IMR-90 (cell line): ENCODE results near the gene DPYSL3. TPM values are rescaled to one million over a fixed set of nuclear protein-coding genes. Genes with fewer than 3 reads are reported as not detected.

Source experiments
- ATAC-seq: fragments of 200-7000 bp; cut with Tn5 transposase; 2 replicates; pipeline ENCODE4 v1.9.1; 2020; ENCODE audit warnings: low read depth, mild to moderate bottlenecking, moderate library complexity
- BruUV-seq: library from RNA; stranded (reverse); fragments of 400-500 nt; replicated peaks from 2 replicates; lab custom pipeline; 2021; lab: Mats Ljungman, UMichigan
- CTCF ChIA-PET: fragments of 300-600 bp; formaldehyde crosslinking; extraction: SDS; loops from one replicate; lab custom pipeline; 2021; ENCODE audit warnings: antibody characterized with exemption; lab: Yijun Ruan, JAX
- POLR2A ChIA-PET: fragments of 300-600 bp; sonication (Branson Sonifier 250); formaldehyde crosslinking; loops from one replicate; lab custom pipeline; 2022; ENCODE audit warnings: antibody characterized with exemption; ENCODE audit not compliant: unreplicated experiment; lab: Charles Lee
- DNase-seq: peaks from one replicate; pipeline ENCODE4 v3.0.0; 2013
- H2AFZ ChIP-seq: replicated peaks from 2 replicates; pipeline ENCODE3; 2013; ENCODE audit warnings: low read length, mild to moderate bottlenecking; ENCODE audit not compliant: poor library complexity
- H2AK5ac ChIP-seq: 2 replicates; pipeline ENCODE4 v1.6.1; 2013; ENCODE audit warnings: low read depth, low read length, inconsistent platforms
- H2AK9ac ChIP-seq: replicated peaks from 2 replicates; pipeline ENCODE3; 2013; ENCODE audit warnings: mild to moderate bottlenecking, low read depth, low read length, moderate library complexity; ENCODE audit not compliant: poor library complexity
- H2BK120ac ChIP-seq: 2 replicates; pipeline ENCODE4 v1.6.1; 2013; ENCODE audit warnings: low read depth, low read length, inconsistent platforms
- H2BK15ac ChIP-seq: 3 replicates; pipeline ENCODE4 v1.6.1; 2013; ENCODE audit warnings: low read depth, low read length, inconsistent platforms
- H2BK20ac ChIP-seq: 2 replicates; pipeline ENCODE4 v1.6.1; 2013; ENCODE audit warnings: low read depth, mild to moderate bottlenecking, inconsistent platforms, low read length, moderate library complexity
- H2BK5ac ChIP-seq: 2 replicates; pipeline ENCODE4 v1.6.1; 2013; ENCODE audit warnings: mild to moderate bottlenecking, low read depth, low read length, inconsistent platforms; ENCODE audit not compliant: poor library complexity, severe bottlenecking
- H3K14ac ChIP-seq: replicated peaks from 2 replicates; pipeline ENCODE4 v1.6.1; 2013; ENCODE audit warnings: low read depth, low read length, inconsistent platforms
- H3K18ac ChIP-seq: 2 replicates; pipeline ENCODE4 v1.6.1; 2013; ENCODE audit warnings: low read depth, low read length, control low read depth
- H3K23ac ChIP-seq: 2 replicates; pipeline ENCODE4 v1.6.1; 2013; ENCODE audit warnings: low read depth, low read length, inconsistent platforms
- H3K27ac ChIP-seq: 2 replicates; pipeline ENCODE4 v1.5.1; 2013; ENCODE audit warnings: mild to moderate bottlenecking, control low read depth, low read length; ENCODE audit not compliant: insufficient read depth
- H3K27me3 ChIP-seq: 2 replicates; pipeline ENCODE4 v1.6.1; 2013; ENCODE audit warnings: low read length; ENCODE audit not compliant: control insufficient read depth, insufficient read depth
- H3K36me3 ChIP-seq: 2 replicates; pipeline ENCODE4 v1.6.1; 2013; ENCODE audit warnings: low read length, mixed read lengths; ENCODE audit not compliant: control insufficient read depth, insufficient read depth
- H3K4ac ChIP-seq: 2 replicates; pipeline ENCODE4 v1.6.1; 2013; ENCODE audit warnings: low read depth, low read length, inconsistent platforms
- H3K4me1 ChIP-seq: 2 replicates; pipeline ENCODE4 v1.6.1; 2013; ENCODE audit warnings: low read length, mixed read lengths; ENCODE audit not compliant: control insufficient read depth, insufficient read depth
- H3K4me2 ChIP-seq: 2 replicates; pipeline ENCODE4 v1.6.1; 2013; ENCODE audit warnings: low read depth, mild to moderate bottlenecking, control low read depth, low read length, moderate library complexity
- H3K4me3 ChIP-seq: 2 replicates; pipeline ENCODE4 v1.5.1; 2013; ENCODE audit warnings: low read depth, mild to moderate bottlenecking, control low read depth, low read length, moderate library complexity; ENCODE audit not compliant: insufficient read depth
- H3K56ac ChIP-seq: 2 replicates; pipeline ENCODE4 v1.6.1; 2013; ENCODE audit warnings: low read length, inconsistent platforms; ENCODE audit not compliant: insufficient read depth; ENCODE audit errors: extremely low read depth
- H3K79me1 ChIP-seq, 2 experiments: 2 replicates each; pipeline ENCODE4 v1.6.1; 2013; ENCODE audit warnings: low read length in 2 of 2, inconsistent platforms in 1 of 2, low read depth in 1 of 2
- H3K9ac ChIP-seq: 2 replicates; pipeline ENCODE4 v1.6.1; 2013; ENCODE audit warnings: low read depth, low read length, control low read depth
- H3K9me1 ChIP-seq: 2 replicates; pipeline ENCODE4 v1.6.1; 2013; ENCODE audit warnings: low read length, inconsistent platforms; ENCODE audit not compliant: insufficient read depth
- H3K9me3 ChIP-seq: 2 replicates; pipeline ENCODE4 v1.6.1; 2013; ENCODE audit warnings: low read length; ENCODE audit not compliant: control insufficient read depth, insufficient read depth
- H4K20me1 ChIP-seq: 2 replicates; pipeline ENCODE4 v1.6.1; 2013; ENCODE audit warnings: low read length, inconsistent platforms; ENCODE audit not compliant: insufficient read depth
- H4K5ac ChIP-seq: 2 replicates; pipeline ENCODE4 v1.6.1; 2013; ENCODE audit warnings: mild to moderate bottlenecking, low read depth, low read length, control low read depth
- H4K8ac ChIP-seq, 2 experiments: 2 replicates each; pipeline ENCODE4 v1.6.1; 2013; ENCODE audit warnings: low read depth in 2 of 2, low read length in 2 of 2, control low read depth in 1 of 2, inconsistent platforms in 1 of 2
- H4K91ac ChIP-seq: 2 replicates; pipeline ENCODE4 v1.6.1; 2013; ENCODE audit warnings: low read depth, low read length, inconsistent platforms; ENCODE audit not compliant: insufficient read depth
- BHLHE40 ChIP-seq: fragments of 150-350 bp; IDR thresholded peaks from 2 replicates; pipeline ENCODE4 v1.6.1; 2016; ENCODE audit warnings: mild to moderate bottlenecking, low read depth, low read length
- CEBPB ChIP-seq: IDR thresholded peaks from 2 replicates; pipeline ENCODE4 v1.6.1; 2012; ENCODE audit warnings: low read depth, low read length, improper control_type of control experiment
- CHD1 ChIP-seq: IDR thresholded peaks from 2 replicates; pipeline ENCODE4 v1.6.1; 2012; ENCODE audit warnings: low read depth, low read length, improper control_type of control experiment
- CTCF ChIP-seq: conservative IDR thresholded peaks from 2 replicates; pipeline ENCODE4 v1.5.1; 2012; ENCODE audit warnings: mild to moderate bottlenecking, low read depth, low read length, improper control_type of control experiment
- ELK1 ChIP-seq: fragments of 150-350 bp; IDR thresholded peaks from 2 replicates; pipeline ENCODE4 v1.6.1; 2016; ENCODE audit warnings: low read depth, mild to moderate bottlenecking, low read length, moderate library complexity, borderline replicate concordance
- FOS ChIP-seq: fragments of 150-350 bp; IDR thresholded peaks from 2 replicates; pipeline ENCODE4 v1.6.1; 2016; ENCODE audit warnings: low read depth, low read length
- MAFK ChIP-seq: IDR thresholded peaks from 2 replicates; pipeline ENCODE4 v1.6.1; 2012; ENCODE audit warnings: low read depth, low read length, improper control_type of control experiment
- MAZ ChIP-seq: IDR thresholded peaks from 2 replicates; pipeline ENCODE4 v1.6.1; 2012; ENCODE audit warnings: low read depth, mild to moderate bottlenecking, low read length, improper control_type of control experiment, moderate library complexity, borderline replicate concordance
- MXI1 ChIP-seq: IDR thresholded peaks from 2 replicates; pipeline ENCODE4 v1.6.1; 2012; ENCODE audit warnings: low read depth, mild to moderate bottlenecking, low read length, moderate library complexity, borderline replicate concordance
- NFE2L2 ChIP-seq: fragments of 150-350 bp; IDR thresholded peaks from 2 replicates; pipeline ENCODE4 v1.6.1; 2016; ENCODE audit warnings: low read depth, mild to moderate bottlenecking, low read length
- POLR2A ChIP-seq: IDR thresholded peaks from 2 replicates; pipeline ENCODE4 v1.6.1; 2012; ENCODE audit warnings: mild to moderate bottlenecking, low read depth, low read length
- RAD21 ChIP-seq: IDR thresholded peaks from 2 replicates; pipeline ENCODE4 v1.6.1; 2012; ENCODE audit warnings: low read length, improper control_type of control experiment
- RCOR1 ChIP-seq: IDR thresholded peaks from 2 replicates; pipeline ENCODE4 v1.6.1; 2012; ENCODE audit warnings: mild to moderate bottlenecking, low read length, improper control_type of control experiment; ENCODE audit not compliant: insufficient replicate concordance
- RFX5 ChIP-seq: IDR thresholded peaks from 2 replicates; pipeline ENCODE4 v1.8.0; 2012; ENCODE audit warnings: low read depth, mild to moderate bottlenecking, low read length, moderate library complexity
- SMC3 ChIP-seq: fragments of 150-350 bp; IDR thresholded peaks from 2 replicates; pipeline ENCODE4 v1.6.1; 2016; ENCODE audit warnings: low read depth, mild to moderate bottlenecking, antibody characterized with exemption, low read length, moderate library complexity
- USF2 ChIP-seq: fragments of 150-350 bp; IDR thresholded peaks from 2 replicates; pipeline ENCODE4 v1.6.1; 2017; ENCODE audit warnings: mild to moderate bottlenecking, antibody characterized with exemption, low read length, low read depth
- WGBS, 2 experiments: methylation state at CpG; one replicate each; pipeline versions ENCODE4 v1.1.5 to v1.1.7; 2013; ENCODE audit warnings: missing lambda C conversion rate in 2 of 2; ENCODE audit not compliant: insufficient read length in 1 of 2; ENCODE audit errors: extremely low coverage in 2 of 2; 5-methylcytosine and 5-hydroxymethylcytosine counted together
- dilution Hi-C: fragments of 300-500 bp; cut with HindIII; formaldehyde crosslinking; loops from one replicate; pipeline ENCODE4 v1.14.3; 2018; ENCODE audit warnings: low sequenced_read_pairs; ENCODE audit not compliant: unreplicated experiment
- in situ Hi-C: fragments of 300-500 bp; cut with MboI; formaldehyde crosslinking; loops from 3 replicates; pipeline ENCODE4 v1.14.3; 2019; ENCODE audit warnings: low sequenced_read_pairs, inconsistent platforms, mixed read lengths
- intact Hi-C: fragments of 100-400 bp; cut with micrococcal nuclease; formaldehyde crosslinking; loops from 2 replicates; pipeline ENCODE4 v1.10.0; 2022
- polyA plus RNA-seq, 3 experiments: library from polyadenylated mRNA; depleted of rRNA; stranded (reverse); fragments of >200 nt; gene quantifications; 2 replicates each; pipeline ENCODE4 v1.2.3, GENCODE V29; 2012; ENCODE audit warnings: low replicate concordance in 1 of 3
- total RNA-seq: library from RNA; depleted of rRNA; stranded (reverse); fragments of >200 nt; gene quantifications from 2 replicates; pipeline ENCODE4 v1.2.3, GENCODE V29; 2012

The DPYSL3 gene
- total and polyA plus RNA-seq, 2 of the 4 experiments (the other 2 are of a cell fraction): 50.2 to 60.9 TPM

- Histone ChIP-seq H3K23ac (no peak overlapping the region), H4K5ac (no peak overlapping the region), H3K36me3 (no peaks in the 10 kb centered on the region), H3K4me2 (no peak overlapping the region), H3K14ac (no peak overlapping the region), H3K27ac (no peak overlapping the region), H3K4me3 (no peak overlapping the region), H3K79me1 (peaks cover 22 to 44% of the 10 kb centered on the region in 2 experiments), H2AK9ac (no peak overlapping the region), H3K9ac (no peak overlapping the region), H3K4me1 (peaks cover 4% of the 10 kb centered on the region), H4K8ac (no peak overlapping the region), H3K4ac (no peak overlapping the region), H2BK15ac (no peak overlapping the region), H3K9me3 (no peaks in the 10 kb centered on the region), H2AFZ (no peak overlapping the region), H3K9me1 (0 out of 2 replicates have a peak, but pooled peaks cover 2% of the 10 kb centered on the region), H2BK120ac (no peak overlapping the region), H3K18ac (no peak overlapping the region), H4K20me1 (0 out of 2 replicates have a peak, but pooled peaks cover 5% of the 10 kb centered on the region), H2AK5ac (no peak overlapping the region), H3K27me3 (no peaks in the 10 kb centered on the region), H3K56ac (no peak overlapping the region), H4K91ac (no peak overlapping the region), H2BK20ac (no peak overlapping the region), H2BK5ac (no peak overlapping the region)
- CTCF ChIA-PET: no interaction called here
- dilution Hi-C loops (no loop called here), intact Hi-C loops (no loop called here), in situ Hi-C loops (no loop called here)
- no peak for TF ChIP-seq BHLHE40
- TF ChIP-seq MXI1: no peak
- TF ChIP-seq ELK1: no peak
- TF ChIP-seq RAD21: no peak
- no peak for TF ChIP-seq NFE2L2
- no peak for TF ChIP-seq CEBPB
- no peak for TF ChIP-seq USF2
- no peak for TF ChIP-seq SMC3
- no peak for TF ChIP-seq POLR2A
- no peak for TF ChIP-seq CHD1
- no peak for TF ChIP-seq FOS
- TF ChIP-seq MAFK: no peak
- no peak for TF ChIP-seq CTCF
- TF ChIP-seq RCOR1: no peak
- no peak for TF ChIP-seq RFX5
- TF ChIP-seq MAZ: no peak
- DNase-seq (no peak), ATAC-seq (no peak)
- POLR2A ChIA-PET: no interaction called here
- BruUV-seq: no TSS peak
- WGBS, 2 experiments: no CpG with 5 or more reads among the region's 3 CpGs
These were observed 68.6 kb downstream of the DPYSL3 start for GRCh38 chr5:147441191-147441695.
